HG03575 (cell line): ENCODE data around the gene MXRA7.
A peak's percentile ranks its signal among the peaks of the same experiment; 100 is the strongest.
"Not testable (repeated sequence)": the region's sequence is repeated elsewhere in the genome, so short reads cannot be mapped to it uniquely, and the experiment has no call there.

Experiments
- ATAC-seq: cut with Tn5 transposase; IDR thresholded peaks from one replicate; pipeline ENCODE4 v1.9.1; 2021; ENCODE audit not compliant: unreplicated experiment, insufficient number of reproducible peaks, low FRiP score; ENCODE audit errors: extremely low read depth

Gene MXRA7

GRCh38 chr17:76736349-76737081 is 25.8 kb upstream of the MXRA7 start:
- ATAC-seq = no peak

- no peak for ATAC-seq
These were observed 25.0 kb upstream of the MXRA7 start for GRCh38 chr17:76735586-76736348.

GRCh38 chr17:76735006-76735405 is 24.2 kb upstream of the MXRA7 start:
- ATAC-seq = no peak

GRCh38 chr17:76734080-76734840 is 23.5 kb upstream of the MXRA7 start:
- ATAC-seq = no peak

GRCh38 chr17:76733618-76733957 is 22.8 kb upstream of the MXRA7 start:
- ATAC-seq = no peak

GRCh38 chr17:76732734-76733617 is 22.2 kb upstream of the MXRA7 start:
- no peak for ATAC-seq

- not testable (repeated sequence) for ATAC-seq
These were observed 21.3 kb upstream of the MXRA7 start for GRCh38 chr17:76731800-76732733.

- ATAC-seq = no peak
These were observed 17.1 kb upstream of the MXRA7 start for GRCh38 chr17:76727745-76728456.

- peak; percentile 28 for ATAC-seq
These were observed 16.3 kb upstream of the MXRA7 start, which contains the start of gene METTL23 for GRCh38 chr17:76726776-76727718. Gene METTL23, plus strand, starts transcription at chr17:76726839. Its CDS starts 2,872 bp downstream, at chr17:76729711.

GRCh38 chr17:76726231-76726775 is 15.5 kb upstream of the MXRA7 start, which contains the start of gene JMJD6:
Gene JMJD6, minus strand, starts transcription at chr17:76726606. Its CDS starts 131 bp downstream, at chr17:76726475.
- ATAC-seq = peak; percentile 22

GRCh38 chr17:76725580-76726230 is 14.9 kb upstream of the MXRA7 start:
- no peak for ATAC-seq

GRCh38 chr17:76723812-76724211 is 13.0 kb upstream of the MXRA7 start:
- no peak for ATAC-seq

GRCh38 chr17:76722977-76723376 is 12.2 kb upstream of the MXRA7 start:
- ATAC-seq = not testable (repeated sequence)

GRCh38 chr17:76722279-76722678 is 11.5 kb upstream of the MXRA7 start:
- ATAC-seq = no peak

GRCh38 chr17:76721463-76721862 is 10.7 kb upstream of the MXRA7 start:
- ATAC-seq = no peak
